NT2/D1 (cell line): Measurements from ENCODE around the gene CUL7.

Source experiments
- SUZ12 ChIP-seq: IDR thresholded peaks from 2 replicates; pipeline ENCODE4 v1.6.1; 2011; ENCODE audit not compliant: insufficient read length, insufficient read depth; ENCODE audit errors: extremely low read depth
- YY1 ChIP-seq: IDR thresholded peaks from 2 replicates; pipeline ENCODE4 v1.6.1; 2011; ENCODE audit not compliant: insufficient read length, insufficient read depth
- ZNF274 ChIP-seq: IDR thresholded peaks from 2 replicates; pipeline ENCODE4 v1.6.1; 2011; ENCODE audit warnings: mild to moderate bottlenecking, low read depth, low read length

GRCh38 chr6:43050981-43051380 lies 2.7 kb downstream of the CUL7 start:
- TF ChIP-seq YY1 = no peak
- no peak for TF ChIP-seq ZNF274
- no peak for TF ChIP-seq SUZ12
